ENCODE data around the gene OR2T33. TPM values are rescaled to one million over a fixed set of nuclear protein-coding genes. Genes with fewer than 3 reads are reported as not detected.
"Not testable (repeated sequence)": the region's sequence is repeated elsewhere in the genome, so short reads cannot be mapped to it uniquely, and the experiment has no call there.

OR2T33 gene
- total RNA-seq, 1 experiment from 2014 or later, result not detected

GRCh38 chr1:248303324-248303723 is 25.5 kb upstream of the OR2T33 start, which contains the start of gene OR2T12:
OR2T12 (minus strand) TSS chr1:248303424; CDS start chr1:248295578, 7,846 bp downstream.
- POLR2A ChIA-PET, result no interaction called here
- TF ChIP-seq REST (IDR thresholded peaks at IDR 0.05; ENCODE audit: insufficient read depth in 1 of 2, low read depth in 2 of 2, low read length in 1 of 2), result no peak
- TF ChIP-seq POLR2AphosphoS5 (IDR thresholded peaks at IDR 0.05; ENCODE audit: low read depth, low read length), result no peak
- no peak for TF ChIP-seq CTCF (IDR thresholded peaks at IDR 0.05)
- no peak for TF ChIP-seq TCF7L2 (IDR thresholded peaks at IDR 0.05; ENCODE audit: low read depth, low read length)
- no peak for TF ChIP-seq SIN3A (IDR thresholded peaks at IDR 0.05; ENCODE audit: borderline replicate concordance, insufficient read depth, low read depth, low read length)
- no peak for DNase-seq (ENCODE audit: low read depth, low spot score)
- in situ Hi-C loops (cut with HindIII; ENCODE audit: low pct_unique_long_range_greater_than_20kb, low sequenced_read_pairs), result no loop called here
- CTCF ChIA-PET, result no interaction called here
- H3K4me1 ChIP-seq (ENCODE audit: control insufficient read depth, insufficient read depth, low read length), result no peaks in the 10 kb centered on the region
- no TSS peak for BruUV-seq (replicated peaks)
- no peak within 1 kb of the TSS for H3K4me3 ChIP-seq (ENCODE audit: low read depth in 2 of 2, low read length in 2 of 2)
- no peak within 1 kb of the TSS for H3K27ac ChIP-seq (ENCODE audit: low read length)
- intact Hi-C loops (cut with micrococcal nuclease; ENCODE audit: unreplicated experiment), result no loop called here
- H3K27me3 ChIP-seq (ENCODE audit: control insufficient read depth, insufficient read depth, low read length), result no peaks in the 10 kb centered on the region
- ATAC-seq, result no peak
- H3K9me3 ChIP-seq (ENCODE audit: control insufficient read depth, insufficient read depth, low read depth, low read length), result no peaks in the 10 kb centered on the region
- H3K36me3 ChIP-seq (ENCODE audit: control insufficient read depth, insufficient read depth, low read length), result no peaks in the 10 kb centered on the region

- in situ Hi-C loops (cut with HindIII; ENCODE audit: low pct_unique_long_range_greater_than_20kb, low sequenced_read_pairs), result no loop called here
- H3K36me3 ChIP-seq (ENCODE audit: control insufficient read depth, insufficient read depth, low read length), result no peaks in the 10 kb centered on the region
- CTCF ChIA-PET, result no interaction called here
- intact Hi-C loops (cut with micrococcal nuclease; ENCODE audit: unreplicated experiment), result no loop called here
- no peak overlapping the region for H3K4me3 ChIP-seq (ENCODE audit: low read depth in 2 of 2, low read length in 2 of 2)
- H3K27me3 ChIP-seq (ENCODE audit: control insufficient read depth, insufficient read depth, low read length), result no peaks in the 10 kb centered on the region
- no peaks in the 10 kb centered on the region for H3K4me1 ChIP-seq (ENCODE audit: control insufficient read depth, insufficient read depth, low read length)
- no peak for TF ChIP-seq TCF7L2 (IDR thresholded peaks at IDR 0.05; ENCODE audit: low read depth, low read length)
- TF ChIP-seq POLR2AphosphoS5 (IDR thresholded peaks at IDR 0.05; ENCODE audit: low read depth, low read length), result no peak
- TF ChIP-seq REST (IDR thresholded peaks at IDR 0.05; ENCODE audit: insufficient read depth in 1 of 2, low read depth in 2 of 2, low read length in 1 of 2), result no peak
- no peak for TF ChIP-seq CTCF (IDR thresholded peaks at IDR 0.05)
- no peak for TF ChIP-seq SIN3A (IDR thresholded peaks at IDR 0.05; ENCODE audit: borderline replicate concordance, insufficient read depth, low read depth, low read length)
- POLR2A ChIA-PET, result no interaction called here
- H3K27ac ChIP-seq (ENCODE audit: low read length), result no peak overlapping the region
- ATAC-seq (no peak), DNase-seq (ENCODE audit: low read depth, low spot score) (no peak)
- H3K9me3 ChIP-seq (ENCODE audit: control insufficient read depth, insufficient read depth, low read depth, low read length), result no peaks in the 10 kb centered on the region
- BruUV-seq (replicated peaks), result no TSS peak
Measured at GRCh38 chr1:248288391-248288790, 10.6 kb upstream of the OR2T33 start.

DNA sequence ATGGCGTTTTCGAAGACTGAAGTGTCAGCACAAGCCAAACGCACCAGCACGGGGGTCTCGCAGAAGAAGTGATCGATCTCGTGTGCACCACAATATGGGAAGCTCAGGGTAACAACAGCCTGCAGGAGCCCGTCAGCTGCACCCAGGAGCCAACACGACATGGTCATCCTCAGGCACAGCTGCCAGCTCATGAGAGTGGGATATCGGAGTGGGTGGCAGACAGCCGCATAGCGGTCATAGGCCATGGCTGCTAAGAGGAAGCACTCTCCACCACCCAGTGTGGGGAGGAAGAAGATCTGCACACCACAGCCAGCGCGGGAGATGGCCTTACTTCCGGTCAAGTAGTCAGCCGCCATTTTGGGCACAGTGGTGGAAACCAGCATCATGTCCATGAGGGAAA is 4.6 kb downstream of the OR2T33 start:
- BruUV-seq (replicated peaks); H3K27me3 ChIP-seq (ENCODE audit: control insufficient read depth, insufficient read depth, low read length); DNase-seq (ENCODE audit: low read depth, low spot score); ATAC-seq; H3K4me3 ChIP-seq (ENCODE audit: low read depth in 2 of 2, low read length in 2 of 2); H3K27ac ChIP-seq (ENCODE audit: low read length); CTCF ChIA-PET; intact Hi-C loops (cut with micrococcal nuclease; ENCODE audit: unreplicated experiment); H3K9me3 ChIP-seq (ENCODE audit: control insufficient read depth, insufficient read depth, low read depth, low read length); H3K36me3 ChIP-seq (ENCODE audit: control insufficient read depth, insufficient read depth, low read length); in situ Hi-C loops (cut with HindIII; ENCODE audit: low pct_unique_long_range_greater_than_20kb, low sequenced_read_pairs); H3K4me1 ChIP-seq (ENCODE audit: control insufficient read depth, insufficient read depth, low read length); POLR2A ChIA-PET: not testable (repeated sequence)
